Measurements from ENCODE around the gene SLC38A7. TPM values are rescaled to one million over a fixed set of nuclear protein-coding genes. Genes with fewer than 3 reads are reported as not detected.

Gene SLC38A7
- total and polyA plus RNA-seq, 2 donors (not counting 3 experiments of a cell fraction or from before 2014, with no cell fraction given), result 33.2 to 44.4 TPM

GRCh38 chr16:58678716-58679115, 5.9 kb downstream of the SLC38A7 start:
- Histone ChIP-seq H3K4me3 (replicated peaks in 1 of 3; ENCODE audit: insufficient read depth in 1 of 3, low read depth in 1 of 3, low read length in 3 of 3) (no peak overlapping the region), H3K4me1 (ENCODE audit: control insufficient read depth, extremely low read depth, insufficient read depth, low read length) (peaks cover 7% of the 10 kb centered on the region), H2AFZ (ENCODE audit: low read depth, low read length) (no peak overlapping the region), H3K27ac (ENCODE audit: insufficient read depth, low read depth, low read length) (no peak overlapping the region), H3K9me1 (replicated peaks; ENCODE audit: control insufficient read depth, extremely low read depth, insufficient read depth, low read length) (no peaks in the 10 kb centered on the region), H4K20me1 (replicated peaks; ENCODE audit: control insufficient read depth, extremely low read depth, insufficient read depth, low read length) (no peaks in the 10 kb centered on the region), H3K9me3 (replicated peaks; ENCODE audit: control insufficient read depth, insufficient read depth, low read length) (no peaks in the 10 kb centered on the region), H3K9ac (replicated peaks; ENCODE audit: extremely low read depth, insufficient read depth, low read length) (no peak overlapping the region), H3K27me3 (ENCODE audit: control insufficient read depth in 2 of 2, insufficient read depth in 2 of 2, low read length in 2 of 2) (no peaks in the 10 kb centered on the region), H3K4me2 (ENCODE audit: insufficient read depth, low read length) (no peak overlapping the region), H3K36me3 (ENCODE audit: control insufficient read depth in 2 of 2, extremely low read depth in 1 of 2, insufficient read depth in 2 of 2, low read length in 2 of 2) (peaks cover 4 to 34% of the 10 kb centered on the region in 2 experiments), H3K79me2 (ENCODE audit: control insufficient read depth, insufficient read depth, low read length) (peaks cover 7% of the 10 kb centered on the region)
- intact Hi-C loops (cut with micrococcal nuclease), result loop anchor here (1.0 kb wide), 1 partner anchor 78 kb away; no protein-coding TSS in a partner anchor
- ChIA-PET POLR2A (no interaction called here), CTCF (interaction anchor here (0.7 to 5.3 kb wide), 4 partner anchors 20 to 77 kb away, joined by 3 to 66 read pairs (median 4); no protein-coding TSS in a partner anchor)
- BruUV-seq (replicated peaks), result no TSS peak
- dilution Hi-C loops (cut with MboI; ENCODE audit: extremely low pct_ligation_motif_present, low sequenced_read_pairs), result no loop called here
- FAIRE-seq (no peak), DNase-seq (ENCODE audit: low read depth, low spot score) (no peak)
- no peak for TF ChIP-seq EZH2 (IDR thresholded peaks at IDR 0.05; ENCODE audit: borderline replicate concordance, low read depth, low read length, severe bottlenecking)
- TF ChIP-seq CTCF (IDR thresholded peaks at IDR 0.05; ENCODE audit: extremely low read depth in 1 of 2, insufficient read depth in 1 of 2, low read depth in 1 of 2, low read length in 2 of 2), result peak in 1 of 2 donors; percentile 17

GRCh38 chr16:58678269-58678668, 6.3 kb downstream of the SLC38A7 start:
- BruUV-seq (replicated peaks), result no TSS peak
- TF ChIP-seq CTCF (IDR thresholded peaks at IDR 0.05; ENCODE audit: extremely low read depth in 1 of 2, insufficient read depth in 1 of 2, low read depth in 1 of 2, low read length in 2 of 2) (no peak), MYC (IDR thresholded peaks at IDR 0.05; ENCODE audit: low read depth, low read length) (no peak), JUN (IDR thresholded peaks at IDR 0.05; ENCODE audit: borderline replicate concordance, insufficient read depth, insufficient read length, low read depth) (no peak), MAX (IDR thresholded peaks at IDR 0.05; ENCODE audit: insufficient read depth, insufficient read length) (no peak), POLR2A (IDR thresholded peaks at IDR 0.05; ENCODE audit: low read depth, low read length) (no peak), EZH2 (IDR thresholded peaks at IDR 0.05; ENCODE audit: borderline replicate concordance, low read depth, low read length, severe bottlenecking) (no peak), POLR2AphosphoS5 (IDR thresholded peaks at IDR 0.05; ENCODE audit: insufficient read depth, low read depth, low read length) (no peak), GATA2 (IDR thresholded peaks at IDR 0.05; ENCODE audit: insufficient read depth, insufficient read length, low read depth, low read length) (no peak), FOS (IDR thresholded peaks at IDR 0.05; ENCODE audit: borderline replicate concordance, insufficient read depth, low read length) (no peak)
- peaks cover 3% of the 10 kb centered on the region for H3K4me1 ChIP-seq (ENCODE audit: control insufficient read depth, extremely low read depth, insufficient read depth, low read length)
- H3K4me2 ChIP-seq (ENCODE audit: insufficient read depth, low read length), result no peak overlapping the region
- intact Hi-C loops (cut with micrococcal nuclease) (loop anchor here (1.0 kb wide), 1 partner anchor 78 kb away; no protein-coding TSS in a partner anchor), dilution Hi-C loops (cut with MboI; ENCODE audit: extremely low pct_ligation_motif_present, low sequenced_read_pairs) (no loop called here)
- H3K27me3 ChIP-seq (ENCODE audit: control insufficient read depth in 2 of 2, insufficient read depth in 2 of 2, low read length in 2 of 2), result no peaks in the 10 kb centered on the region
- H3K9me1 ChIP-seq (replicated peaks; ENCODE audit: control insufficient read depth, extremely low read depth, insufficient read depth, low read length), result no peaks in the 10 kb centered on the region
- no peak overlapping the region for H3K9ac ChIP-seq (replicated peaks; ENCODE audit: extremely low read depth, insufficient read depth, low read length)
- POLR2A ChIA-PET, result no interaction called here
- H3K9me3 ChIP-seq (replicated peaks; ENCODE audit: control insufficient read depth, insufficient read depth, low read length), result no peaks in the 10 kb centered on the region
- H2AFZ ChIP-seq (ENCODE audit: low read depth, low read length), result no peak overlapping the region
- no peak overlapping the region for H3K27ac ChIP-seq (ENCODE audit: insufficient read depth, low read depth, low read length)
- H3K36me3 ChIP-seq (ENCODE audit: control insufficient read depth in 2 of 2, extremely low read depth in 1 of 2, insufficient read depth in 2 of 2, low read length in 2 of 2), result peaks cover 4 to 34% of the 10 kb centered on the region in 2 experiments
- CTCF ChIA-PET, result interaction anchor here (0.7 to 5.3 kb wide), 4 partner anchors 21 to 78 kb away, joined by 3 to 66 read pairs (median 4); no protein-coding TSS in a partner anchor
- FAIRE-seq, result no peak
- peaks cover 3% of the 10 kb centered on the region for H3K79me2 ChIP-seq (ENCODE audit: control insufficient read depth, insufficient read depth, low read length)
- no peak overlapping the region for H3K4me3 ChIP-seq (replicated peaks in 1 of 3; ENCODE audit: insufficient read depth in 1 of 3, low read depth in 1 of 3, low read length in 3 of 3)
- no peak for DNase-seq (ENCODE audit: low read depth, low spot score)
- no peaks in the 10 kb centered on the region for H4K20me1 ChIP-seq (replicated peaks; ENCODE audit: control insufficient read depth, extremely low read depth, insufficient read depth, low read length)

Data from endothelial cell of umbilical vein (primary cell).